Endothelial cell of umbilical vein (primary cell): ENCODE results near the gene TSEN54. TPM values are rescaled to one million over a fixed set of nuclear protein-coding genes. Genes with fewer than 3 reads are reported as not detected.
A peak's percentile ranks its signal among the peaks of the same experiment; 100 is the strongest.

ENCODE experiments used
- BruUV-seq: library from RNA; stranded (reverse); fragments of 400-500 nt; replicated peaks from 2 replicates; lab custom pipeline; 2021; lab: Mats Ljungman, UMichigan
- CTCF ChIA-PET: fragments of 300-600, 350-600 bp; sonication (Branson Sonifier 250); formaldehyde crosslinking; loops from one replicate; lab custom pipeline; 2021; ENCODE audit warnings: antibody characterized with exemption, inconsistent platforms; lab: Charles Lee
- POLR2A ChIA-PET: fragments of 300-600, 350-600 bp; sonication (Branson Sonifier 250); formaldehyde crosslinking; loops from one replicate; lab custom pipeline; 2021; ENCODE audit warnings: antibody characterized with exemption, inconsistent platforms; lab: Charles Lee
- DNase-seq: peaks from one replicate; pipeline ENCODE4 v3.0.0-alpha.2; 2011; ENCODE audit warnings: low read depth, low spot score
- FAIRE-seq: peaks from 2 replicates; lab custom pipeline; 2011; peaks lifted over from hg19 to GRCh38; lab: Jason Lieb, UNC
- H2AFZ ChIP-seq: 2 replicates; pipeline ENCODE4 v1.6.0; 2012; ENCODE audit warnings: low read depth, low read length, control low read depth, inconsistent platforms
- H3K27ac ChIP-seq: 2 replicates; pipeline ENCODE4 v1.5.1; 2011; ENCODE audit warnings: low read depth, mild to moderate bottlenecking, control low read depth, low read length, moderate library complexity; ENCODE audit not compliant: insufficient read depth
- H3K27me3 ChIP-seq, 2 experiments: 2 replicates each; pipeline versions ENCODE4 v1.6.0 to v1.6.1; 2011; ENCODE audit warnings: low read length in 2 of 2, mixed read lengths in 1 of 2; ENCODE audit not compliant: control insufficient read depth in 2 of 2, insufficient read depth in 2 of 2
- H3K36me3 ChIP-seq, 2 experiments: 2 replicates in 1 of 2; 3 replicates in 1 of 2; pipeline ENCODE4 v1.5.1; 2011; ENCODE audit warnings: low read length in 2 of 2, mild to moderate bottlenecking in 1 of 2, moderate library complexity in 1 of 2; ENCODE audit not compliant: control insufficient read depth in 2 of 2, insufficient read depth in 2 of 2; ENCODE audit errors: extremely low read depth in 1 of 2
- H3K4me1 ChIP-seq: 3 replicates; pipeline ENCODE4 v1.5.1; 2011; ENCODE audit warnings: mild to moderate bottlenecking, low read length; ENCODE audit not compliant: control insufficient read depth, insufficient read depth; ENCODE audit errors: extremely low read depth
- H3K4me2 ChIP-seq: 2 replicates; pipeline ENCODE4 v1.6.1; 2011; ENCODE audit warnings: low read length, control low read depth, mixed read lengths; ENCODE audit not compliant: insufficient read depth
- H3K4me3 ChIP-seq, 3 experiments: fragments of 200-600 bp in 1 of 3; sonication (generic), shearing (Covaris generic) in 1 of 3; replicated peaks in 1 of 3; 2 replicates each; pipeline ENCODE4 v1.5.1; 2011 to 2016; ENCODE audit warnings: control low read depth in 3 of 3, low read length in 3 of 3, mild to moderate bottlenecking in 2 of 3, inconsistent platforms in 1 of 3, low read depth in 1 of 3, moderate library complexity in 1 of 3; ENCODE audit not compliant: insufficient read depth in 1 of 3
- H3K79me2 ChIP-seq: 2 replicates; pipeline ENCODE4 v1.6.0; 2012; ENCODE audit warnings: low read length, inconsistent platforms; ENCODE audit not compliant: control insufficient read depth, insufficient read depth
- H3K9ac ChIP-seq: replicated peaks from 2 replicates; pipeline ENCODE3; 2011; ENCODE audit warnings: low read length, control low read depth; ENCODE audit not compliant: insufficient read depth; ENCODE audit errors: extremely low read depth
- H3K9me1 ChIP-seq: replicated peaks from 3 replicates; pipeline ENCODE4 v1.6.0; 2011; ENCODE audit warnings: mild to moderate bottlenecking, low read length; ENCODE audit not compliant: control insufficient read depth, insufficient read depth; ENCODE audit errors: extremely low read depth
- H3K9me3 ChIP-seq: replicated peaks from 2 replicates; pipeline ENCODE4 v1.5.1; 2012; ENCODE audit warnings: low read length, inconsistent platforms; ENCODE audit not compliant: control insufficient read depth, insufficient read depth
- H4K20me1 ChIP-seq: replicated peaks from 2 replicates; pipeline ENCODE3; 2011; ENCODE audit warnings: mild to moderate bottlenecking, low read length; ENCODE audit not compliant: control insufficient read depth, insufficient read depth; ENCODE audit errors: extremely low read depth
- EZH2 ChIP-seq: IDR thresholded peaks from 2 replicates; pipeline ENCODE4 v1.6.1; 2012; ENCODE audit warnings: borderline replicate concordance, low read depth, mild to moderate bottlenecking, moderate library complexity, low read length, inconsistent platforms; ENCODE audit not compliant: severe bottlenecking
- FOS ChIP-seq: IDR thresholded peaks from 2 replicates; pipeline ENCODE4 v1.6.1; 2011; ENCODE audit warnings: mild to moderate bottlenecking, low read length, moderate library complexity, borderline replicate concordance; ENCODE audit not compliant: insufficient read depth
- GATA2 ChIP-seq: IDR thresholded peaks from 2 replicates; pipeline ENCODE4 v1.7.0; 2011; ENCODE audit warnings: low read depth, mild to moderate bottlenecking, moderate library complexity, mixed read lengths, low read length; ENCODE audit not compliant: insufficient read length, insufficient read depth
- JUN ChIP-seq: IDR thresholded peaks from 2 replicates; pipeline ENCODE4 v1.6.1; 2011; ENCODE audit warnings: borderline replicate concordance, low read depth; ENCODE audit not compliant: insufficient read length, insufficient read depth
- MYC ChIP-seq: IDR thresholded peaks from one replicate; pipeline ENCODE4 v1.6.1; 2011; ENCODE audit warnings: mild to moderate bottlenecking, low read depth, low read length
- POLR2A ChIP-seq: IDR thresholded peaks from 2 replicates; pipeline ENCODE4 v1.6.1; 2012; ENCODE audit warnings: low read depth, mild to moderate bottlenecking, control low read depth, low read length
- POLR2AphosphoS5 ChIP-seq: IDR thresholded peaks from 2 replicates; pipeline ENCODE4 v1.6.1; 2012; ENCODE audit warnings: low read depth, mild to moderate bottlenecking, control low read depth, low read length, moderate library complexity; ENCODE audit not compliant: insufficient read depth
- dilution Hi-C: fragments of 300-500 bp; cut with MboI; formaldehyde crosslinking; loops from one replicate; pipeline ENCODE4 v1.15.0; 2019; ENCODE audit warnings: low sequenced_read_pairs; ENCODE audit not compliant: extremely low pct_ligation_motif_present
- intact Hi-C: fragments of 100-400 bp; cut with micrococcal nuclease; formaldehyde crosslinking; loops from one replicate; pipeline ENCODE4 v1.10.0; 2022
- polyA plus RNA-seq, 4 experiments: library from polyadenylated mRNA; depleted of rRNA in 3 of 4; stranded (reverse) in 3 of 4; unstranded in 1 of 4; fragments of >200 nt; gene quantifications; 2 replicates each; pipeline versions ENCODE4 v1.2.1 to v1.2.3, GENCODE V29; 2011 to 2012; ENCODE audit warnings: missing spikeins in 1 of 4
- total RNA-seq: library from RNA; stranded (reverse); gene quantifications from 2 replicates; pipeline ENCODE4 v1.2.3, GENCODE V29; 2021
- TF ChIP-seq, protein P1 (sequence below): IDR thresholded peaks from 2 replicates; pipeline ENCODE4 v1.6.1; 2011; ENCODE audit not compliant: insufficient read depth, insufficient read length
- TF ChIP-seq, protein P2 (sequence below), 2 donors: IDR thresholded peaks; 1 replicate in 1 of 2; 2 replicates in 1 of 2; pipeline ENCODE4 v1.5.1; 2011; ENCODE audit warnings: low read length in 2 of 2, mild to moderate bottlenecking in 2 of 2, moderate library complexity in 2 of 2, control low read depth in 1 of 2, inconsistent platforms in 1 of 2, low read depth in 1 of 2; ENCODE audit not compliant: insufficient read depth in 1 of 2; ENCODE audit errors: extremely low read depth in 1 of 2

The TSEN54 gene
- total and polyA plus RNA-seq, 2 donors (not counting 3 experiments of a cell fraction or from before 2014, with no cell fraction given): 22.3 to 26.3 TPM

DNA sequence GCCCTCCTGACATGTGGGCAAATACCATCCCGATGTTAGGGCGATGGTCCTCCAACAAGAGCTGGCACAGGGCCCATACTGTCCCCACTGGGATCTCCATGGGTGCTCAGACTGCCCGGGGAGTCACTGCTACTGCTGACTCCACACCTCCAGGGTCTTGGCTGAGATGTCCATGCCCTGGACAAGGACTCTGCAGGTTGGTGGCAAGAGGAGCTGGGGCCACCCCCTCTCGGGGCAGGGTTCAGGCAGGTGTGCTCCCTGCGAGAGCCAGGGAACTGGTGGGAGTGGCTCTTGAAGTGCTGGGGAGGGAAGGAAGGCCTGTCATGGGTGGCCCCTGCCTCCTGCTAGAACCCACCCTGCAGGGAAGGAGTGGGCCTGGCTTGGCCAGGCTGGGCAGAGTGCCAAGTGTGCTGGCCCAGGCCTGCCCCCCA lies 7.4 kb upstream of the TSEN54 start:
- H3K36me3 ChIP-seq: peaks cover 0 to 13% of the 10 kb centered on the region in 2 experiments
- H3K4me2 ChIP-seq: no peak overlapping the region
- peaks cover 45% of the 10 kb centered on the region for H3K4me1 ChIP-seq
- H3K9me1 ChIP-seq: no peaks in the 10 kb centered on the region
- H3K79me2 ChIP-seq: peaks cover 26% of the 10 kb centered on the region
- DNase-seq (no peak), FAIRE-seq (no peak)
- TF ChIP-seq GATA2 (no peak), POLR2AphosphoS5 (no peak), MYC (no peak), EZH2 (no peak), JUN (no peak), FOS (no peak), POLR2A (no peak)
- TF ChIP-seq, protein P1, sequence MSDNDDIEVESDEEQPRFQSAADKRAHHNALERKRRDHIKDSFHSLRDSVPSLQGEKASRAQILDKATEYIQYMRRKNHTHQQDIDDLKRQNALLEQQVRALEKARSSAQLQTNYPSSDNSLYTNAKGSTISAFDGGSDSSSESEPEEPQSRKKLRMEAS: no peak
- TF ChIP-seq, protein P2, sequence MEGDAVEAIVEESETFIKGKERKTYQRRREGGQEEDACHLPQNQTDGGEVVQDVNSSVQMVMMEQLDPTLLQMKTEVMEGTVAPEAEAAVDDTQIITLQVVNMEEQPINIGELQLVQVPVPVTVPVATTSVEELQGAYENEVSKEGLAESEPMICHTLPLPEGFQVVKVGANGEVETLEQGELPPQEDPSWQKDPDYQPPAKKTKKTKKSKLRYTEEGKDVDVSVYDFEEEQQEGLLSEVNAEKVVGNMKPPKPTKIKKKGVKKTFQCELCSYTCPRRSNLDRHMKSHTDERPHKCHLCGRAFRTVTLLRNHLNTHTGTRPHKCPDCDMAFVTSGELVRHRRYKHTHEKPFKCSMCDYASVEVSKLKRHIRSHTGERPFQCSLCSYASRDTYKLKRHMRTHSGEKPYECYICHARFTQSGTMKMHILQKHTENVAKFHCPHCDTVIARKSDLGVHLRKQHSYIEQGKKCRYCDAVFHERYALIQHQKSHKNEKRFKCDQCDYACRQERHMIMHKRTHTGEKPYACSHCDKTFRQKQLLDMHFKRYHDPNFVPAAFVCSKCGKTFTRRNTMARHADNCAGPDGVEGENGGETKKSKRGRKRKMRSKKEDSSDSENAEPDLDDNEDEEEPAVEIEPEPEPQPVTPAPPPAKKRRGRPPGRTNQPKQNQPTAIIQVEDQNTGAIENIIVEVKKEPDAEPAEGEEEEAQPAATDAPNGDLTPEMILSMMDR (IDR thresholded peaks at IDR 0.05; ENCODE audit: extremely low read depth in 1 of 2, insufficient read depth in 1 of 2, low read depth in 1 of 2, low read length in 2 of 2): no peak
- no peaks in the 10 kb centered on the region for H3K9me3 ChIP-seq
- no peak overlapping the region for H3K9ac ChIP-seq
- ChIA-PET CTCF (interaction anchor here (0.5 to 2.6 kb wide), 2 partner anchors 16 to 191 kb away, joined by 3 to 6 read pairs; partner anchors contain the start of gene LLGL2), POLR2A (no interaction called here)
- H3K27ac ChIP-seq: peak overlapping the region; percentile 22
- dilution Hi-C loops: no loop called here
- H3K4me3 ChIP-seq: no peak overlapping the region
- BruUV-seq: no TSS peak
- no peak overlapping the region for H2AFZ ChIP-seq
- intact Hi-C loops: no loop called here
- H4K20me1 ChIP-seq: no peaks in the 10 kb centered on the region
- H3K27me3 ChIP-seq: no peaks in the 10 kb centered on the region
